ENCODE measurements around the gene NVL. TPM values are rescaled to one million over a fixed set of nuclear protein-coding genes. Genes with fewer than 3 reads are reported as not detected.
"Not testable (repeated sequence)": the region's sequence is repeated elsewhere in the genome, so short reads cannot be mapped to it uniquely, and the experiment has no call there.

NVL gene
- total RNA-seq, 1 donor from 2014 or later = 34.6 TPM

DNA sequence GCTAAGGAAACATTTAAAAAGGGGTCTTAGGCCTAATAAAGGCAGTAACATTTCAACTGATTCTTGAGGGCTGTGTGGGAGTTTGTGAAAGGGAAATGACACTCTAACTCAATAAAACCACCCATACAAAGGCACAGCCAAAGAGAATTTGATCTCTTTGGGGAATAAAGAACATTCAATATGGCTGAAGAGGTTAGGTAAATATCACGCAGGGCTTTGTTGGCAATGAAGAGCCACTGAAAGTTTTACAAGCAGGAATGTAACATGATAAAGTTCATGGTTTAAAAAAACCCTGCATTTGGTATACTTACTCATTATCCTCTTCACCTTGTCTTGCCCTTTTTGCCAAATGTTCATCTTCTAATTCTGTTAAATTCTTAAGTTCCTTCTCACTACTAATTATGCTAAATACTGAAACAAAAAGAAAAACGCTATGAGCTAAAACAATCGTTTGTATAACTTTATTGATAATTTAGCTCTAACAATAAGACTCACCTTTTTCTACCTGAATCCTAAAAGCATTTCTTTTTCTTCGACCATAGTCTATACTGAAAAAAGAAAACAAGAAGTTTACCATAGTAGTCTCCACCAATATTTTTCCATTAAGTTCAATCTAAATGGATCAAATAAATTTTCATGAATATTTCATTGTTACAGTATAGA lies 12.5 kb downstream of the NVL start:
- Histone ChIP-seq H3K36me3 (peaks cover 23 to 37% of the 10 kb centered on the region in 2 donors), H3K27ac (no peak overlapping the region), H3K27me3 (no peaks in the 10 kb centered on the region), H3K4me1 (no peaks in the 10 kb centered on the region), H3K9me3 (no peaks in the 10 kb centered on the region), H3K4me3 (no peak overlapping the region)
- no peak for DNase-seq (ENCODE audit: low spot score in 2 of 2)
- intact Hi-C loops (cut with DNase I) = no loop called here
- TF ChIP-seq CTCF (IDR thresholded peaks at IDR 0.05) = no peak

DNA sequence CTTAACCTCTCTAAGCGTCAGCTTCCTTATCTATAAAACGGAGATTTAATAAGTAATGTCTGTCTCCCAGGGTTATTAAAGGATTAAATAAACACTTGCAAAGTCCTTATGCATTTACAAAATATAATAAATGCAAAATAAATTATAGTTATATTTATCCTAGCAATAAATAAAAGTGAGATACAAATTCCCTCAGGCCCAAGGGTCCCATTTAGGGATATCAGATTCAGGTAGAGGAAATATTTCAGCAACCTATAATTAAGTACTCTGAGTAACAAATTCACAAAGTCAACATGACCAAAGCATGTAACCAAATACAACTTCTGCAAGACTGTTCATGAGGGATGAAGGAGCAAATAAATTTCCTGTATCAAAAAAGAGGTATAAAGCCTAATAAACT lies 17.9 kb downstream of the NVL start:
- DNase-seq (ENCODE audit: low spot score in 2 of 2) = no peak
- no peaks in the 10 kb centered on the region for H3K4me1 ChIP-seq
- H3K9me3 ChIP-seq = no peaks in the 10 kb centered on the region
- H3K27me3 ChIP-seq = no peaks in the 10 kb centered on the region
- no peak overlapping the region for H3K4me3 ChIP-seq
- intact Hi-C loops (cut with DNase I) = no loop called here
- H3K36me3 ChIP-seq = peaks cover 47 to 61% of the 10 kb centered on the region in 2 donors
- no peak for TF ChIP-seq CTCF (IDR thresholded peaks at IDR 0.05)
- no peak overlapping the region for H3K27ac ChIP-seq

- H3K36me3 ChIP-seq = peaks cover 47 to 66% of the 10 kb centered on the region in 2 donors
- intact Hi-C loops (cut with DNase I); H3K9me3 ChIP-seq; H3K4me3 ChIP-seq; H3K27ac ChIP-seq; H3K4me1 ChIP-seq; DNase-seq (ENCODE audit: low spot score in 2 of 2); H3K27me3 ChIP-seq: not testable (repeated sequence)
These were observed 18.5 kb downstream of the NVL start for GRCh38 chr1:224311503-224311902.

GRCh38 chr1:224308064-224308463 lies 21.9 kb downstream of the NVL start:
- intact Hi-C loops (cut with DNase I) = no loop called here
- DNase-seq (ENCODE audit: low spot score in 2 of 2) = no peak
- Histone ChIP-seq H3K27ac (no peak overlapping the region), H3K36me3 (peaks cover 62 to 73% of the 10 kb centered on the region in 2 donors), H3K4me3 (no peak overlapping the region), H3K4me1 (no peaks in the 10 kb centered on the region), H3K27me3 (no peaks in the 10 kb centered on the region), H3K9me3 (no peaks in the 10 kb centered on the region)
- no peak for TF ChIP-seq CTCF (IDR thresholded peaks at IDR 0.05)

DNA sequence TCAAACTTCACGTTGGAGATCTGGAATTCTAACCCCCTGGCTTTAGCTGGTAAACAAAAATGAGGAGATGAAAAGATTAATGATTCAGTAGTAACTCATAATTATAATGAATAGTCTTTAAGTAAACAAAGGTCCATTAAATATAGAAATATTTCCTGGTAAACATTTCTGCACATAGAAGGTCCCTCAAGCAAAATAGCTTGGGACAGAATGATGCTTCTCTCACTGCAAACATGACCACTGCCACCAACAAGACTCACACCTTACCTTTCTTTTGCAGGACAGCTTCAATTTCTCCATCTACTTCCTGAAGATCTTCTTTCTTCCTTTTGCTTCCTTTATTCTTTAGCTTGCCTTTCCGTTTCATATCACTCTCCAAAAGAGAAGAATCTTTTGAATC lies 25.2 kb downstream of the NVL start:
- Histone ChIP-seq H3K27ac (no peak overlapping the region), H3K27me3 (no peaks in the 10 kb centered on the region), H3K36me3 (peaks cover 70 to 79% of the 10 kb centered on the region in 2 donors), H3K9me3 (no peaks in the 10 kb centered on the region), H3K4me3 (no peak overlapping the region), H3K4me1 (no peaks in the 10 kb centered on the region)
- intact Hi-C loops (cut with DNase I) = no loop called here
- no peak for DNase-seq (ENCODE audit: low spot score in 2 of 2)
- no peak for TF ChIP-seq CTCF (IDR thresholded peaks at IDR 0.05)

DNA sequence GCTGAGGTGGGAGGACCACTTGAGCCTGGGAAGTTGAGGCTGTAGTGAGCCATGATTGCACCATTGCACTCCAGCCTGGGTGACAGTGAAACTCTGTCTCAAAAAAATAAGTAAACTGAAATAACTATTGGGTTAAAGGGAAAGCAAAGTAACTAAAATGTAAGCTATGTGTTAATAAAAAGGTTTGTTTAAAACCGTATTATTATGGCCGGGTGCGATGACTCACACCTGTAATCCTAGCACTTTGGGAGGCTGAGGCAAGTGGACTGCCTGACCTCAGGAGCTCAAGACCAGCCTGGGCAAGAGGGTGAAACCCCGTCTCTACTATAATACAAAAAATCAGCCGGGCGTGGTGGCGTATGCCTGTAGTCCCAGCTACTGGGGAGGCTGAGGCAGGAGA lies 27.0 kb downstream of the NVL start:
- Histone ChIP-seq H3K27ac (no peak overlapping the region), H3K9me3 (no peaks in the 10 kb centered on the region), H3K4me1 (no peaks in the 10 kb centered on the region), H3K36me3 (peaks cover 69 to 76% of the 10 kb centered on the region in 2 donors), H3K27me3 (no peaks in the 10 kb centered on the region), H3K4me3 (no peak overlapping the region)
- no peak for TF ChIP-seq CTCF (IDR thresholded peaks at IDR 0.05)
- intact Hi-C loops (cut with DNase I) = no loop called here
- DNase-seq (ENCODE audit: low spot score in 2 of 2) = no peak
